HFFc6 (cell line): ENCODE measurements around the gene THBS2. TPM values are rescaled to one million over a fixed set of nuclear protein-coding genes. Genes with fewer than 3 reads are reported as not detected.

Experiments
- DNase-seq: peaks from one replicate; pipeline ENCODE4 v3.0.0-alpha.2; 2018
- H3K27ac Mint-ChIP-seq: 2 replicates; pipeline ENCODE4 v1.8.0; 2020; ENCODE audit warnings: mild to moderate bottlenecking, mixed read lengths
- H3K27me3 Mint-ChIP-seq: 2 replicates; pipeline ENCODE4 v1.8.0; 2021; ENCODE audit warnings: mild to moderate bottlenecking, moderate library complexity, mixed read lengths; ENCODE audit not compliant: insufficient read depth
- H3K36me3 Mint-ChIP-seq: 2 replicates; pipeline ENCODE4 v1.8.0; 2021; ENCODE audit warnings: low read depth, mixed read lengths
- H3K4me1 Mint-ChIP-seq: 2 replicates; pipeline ENCODE4 v1.8.0; 2020; ENCODE audit warnings: low read depth, mixed read lengths
- H3K4me3 Mint-ChIP-seq: 2 replicates; pipeline ENCODE4 v1.8.0; 2020; ENCODE audit warnings: mild to moderate bottlenecking, moderate library complexity, mixed read lengths
- H3K9me3 Mint-ChIP-seq: 2 replicates; pipeline ENCODE4 v1.8.0; 2020; ENCODE audit warnings: mild to moderate bottlenecking, mixed read lengths
- CTCF ChIP-seq: fragments of 200-600 bp; sonication (generic); IDR thresholded peaks from 2 replicates; pipeline ENCODE4 v1.5.0; 2021; ENCODE audit warnings: antibody characterized with exemption, mild to moderate bottlenecking
- total RNA-seq, 6 experiments: library from RNA; stranded (reverse); fragmentation: NEBNext Ultra II Directional; extraction: Animal tissue kit (Norgen Biotek cat#: 25700); gene quantifications; 2 replicates in 1 of 6; 3 replicates in 5 of 6; pipeline ENCODE4 v1.2.3, GENCODE V29; 2021

The THBS2 gene
- total RNA-seq, 6 experiments from 2014 or later = 156 to 254 (median 218) TPM

DNA sequence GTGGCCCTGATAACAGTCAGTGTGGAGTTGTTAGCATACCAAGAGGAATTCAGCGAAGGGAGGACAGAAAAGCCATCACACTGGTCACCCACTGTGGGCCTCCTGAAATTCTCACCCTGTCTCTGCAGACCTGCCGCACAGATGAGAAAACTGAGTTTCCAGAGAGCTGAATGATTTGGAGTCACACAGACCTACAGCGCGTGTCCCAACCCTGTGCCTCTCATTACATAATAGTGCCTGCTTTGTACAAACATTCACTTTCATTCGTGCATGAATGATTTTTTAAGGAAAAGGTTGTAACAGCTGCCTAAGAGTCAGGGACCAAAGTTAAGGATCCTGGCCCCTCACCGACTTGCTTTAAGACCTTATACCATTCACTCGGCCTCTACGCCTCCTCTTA is 62.7 kb downstream of the THBS2 start:
- Mint-ChIP-seq H3K9me3 (peaks cover 16% of the 10 kb centered on the region), H3K27ac (no peak overlapping the region), H3K4me1 (peaks cover 51% of the 10 kb centered on the region)

DNA sequence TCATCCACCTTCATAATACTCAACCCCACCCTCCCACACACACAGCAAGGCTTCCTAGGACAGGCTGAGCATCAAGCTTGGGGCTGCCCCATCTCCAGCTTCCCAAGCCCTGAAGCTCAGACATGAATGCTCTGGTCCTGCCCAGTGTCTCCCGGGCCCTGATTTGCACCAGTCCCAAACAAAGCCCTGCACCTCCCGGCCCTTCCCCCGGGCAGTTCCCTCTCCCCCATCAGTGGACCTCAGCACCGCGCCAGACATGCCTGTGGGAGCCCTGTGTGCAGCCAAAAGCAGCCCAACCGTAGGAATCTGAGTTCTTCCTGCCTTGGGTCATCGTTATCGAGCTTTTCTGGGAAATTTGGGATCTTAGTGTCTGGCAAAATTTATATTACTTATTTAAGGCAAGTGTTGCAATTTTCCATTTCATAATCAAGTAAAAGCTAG is 63.5 kb downstream of the THBS2 start:
- Mint-ChIP-seq H3K36me3 (peaks cover 27% of the 10 kb centered on the region), H3K4me1 (peaks cover 51% of the 10 kb centered on the region), H3K27ac (peak overlapping the region; percentile 80), H3K9me3 (peaks cover 16% of the 10 kb centered on the region), H3K27me3 (peaks cover 3% of the 10 kb centered on the region; the same call in 1 of the 2 replicates), H3K4me3 (peak overlapping the region; percentile 25)
- DNase-seq = peak; percentile 71
- TF ChIP-seq CTCF = no peak

More for the DNA sequence above, 62.7 kb downstream of the THBS2 start:
- no peak for TF ChIP-seq CTCF
- no peak for DNase-seq
- Mint-ChIP-seq H3K36me3 (peaks cover 30% of the 10 kb centered on the region), H3K27me3 (peaks cover 1% of the 10 kb centered on the region; the same call in 1 of the 2 replicates), H3K4me3 (no peak overlapping the region)

- Mint-ChIP-seq H3K27me3 (peaks cover 2% of the 10 kb centered on the region; the same call in 1 of the 2 replicates), H3K9me3 (peaks cover 16% of the 10 kb centered on the region), H3K36me3 (peaks cover 22% of the 10 kb centered on the region), H3K27ac (peak overlapping the region; percentile 80), H3K4me1 (peaks cover 47% of the 10 kb centered on the region), H3K4me3 (peak overlapping the region; percentile 25)
- no peak for DNase-seq
- no peak for TF ChIP-seq CTCF
Measured at GRCh38 chr6:169189686-169190085, 64.0 kb downstream of the THBS2 start.

GRCh38 chr6:169189182-169189581 is 64.5 kb downstream of the THBS2 start:
- Mint-ChIP-seq H3K4me3 (no peak overlapping the region), H3K27ac (peak overlapping the region; percentile 80), H3K9me3 (peaks cover 16% of the 10 kb centered on the region), H3K36me3 (peaks cover 20% of the 10 kb centered on the region), H3K4me1 (peaks cover 43% of the 10 kb centered on the region), H3K27me3 (peaks cover 2% of the 10 kb centered on the region; the same call in 1 of the 2 replicates)
- DNase-seq = no peak
- TF ChIP-seq CTCF = no peak

GRCh38 chr6:169188475-169188874 is 65.2 kb downstream of the THBS2 start:
- peak; percentile 73 for DNase-seq
- H3K4me1 Mint-ChIP-seq = peaks cover 43% of the 10 kb centered on the region
- no peak overlapping the region for H3K4me3 Mint-ChIP-seq
- no peak for TF ChIP-seq CTCF
- H3K9me3 Mint-ChIP-seq = peaks cover 16% of the 10 kb centered on the region
- H3K27me3 Mint-ChIP-seq = peaks cover 2% of the 10 kb centered on the region; the same call in 1 of the 2 replicates
- H3K27ac Mint-ChIP-seq = peak overlapping the region; percentile 71
- H3K36me3 Mint-ChIP-seq = peaks cover 20% of the 10 kb centered on the region
